ENCODE measurements around the gene GNAL. TPM values are rescaled to one million over a fixed set of nuclear protein-coding genes. Genes with fewer than 3 reads are reported as not detected.

The GNAL gene
- total RNA-seq, 2 donors from 2014 or later: 0.55 to 1.6 TPM

GRCh38 chr18:11811009-11811408 lies 121.9 kb downstream of the GNAL start:
- Mint-ChIP-seq H3K36me3 (ENCODE audit: insufficient read depth in 2 of 2) (no peaks in the 10 kb centered on the region), H3K9me3 (no peaks in the 10 kb centered on the region), H3K27ac (no peak overlapping the region), H3K4me1 (ENCODE audit: low read depth) (no peaks in the 10 kb centered on the region), H3K4me3 (no peak overlapping the region), H3K27me3 (ENCODE audit: low read depth) (no peaks in the 10 kb centered on the region)
- ATAC-seq (replicated peaks in 1 of 2) (no peak), DNase-seq (no peak)

DNA sequence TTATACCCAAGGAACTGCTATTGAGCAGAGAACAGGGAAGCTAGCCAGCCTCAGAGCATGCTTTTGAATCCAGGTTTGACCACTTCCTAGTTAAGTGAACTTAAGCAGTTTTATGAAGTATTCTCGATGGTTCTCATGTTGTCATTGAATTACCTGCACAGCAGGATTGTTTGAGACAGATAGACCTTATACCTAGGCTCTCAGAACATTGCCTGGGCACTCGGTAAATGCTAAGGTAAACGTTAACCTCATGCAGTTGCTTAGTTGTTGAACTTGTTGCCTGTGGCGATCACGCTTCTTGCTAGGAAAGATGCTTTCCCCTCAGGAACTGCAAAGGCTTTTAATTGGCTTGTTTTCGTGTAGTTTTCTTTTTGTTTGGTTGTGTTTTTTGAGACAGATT lies 128.2 kb downstream of the GNAL start:
- DNase-seq: no peak
- Mint-ChIP-seq H3K27me3 (ENCODE audit: low read depth) (no peaks in the 10 kb centered on the region), H3K4me3 (no peak overlapping the region), H3K27ac (no peak overlapping the region), H3K9me3 (no peaks in the 10 kb centered on the region), H3K36me3 (ENCODE audit: insufficient read depth in 2 of 2) (no peaks in the 10 kb centered on the region), H3K4me1 (ENCODE audit: low read depth) (no peaks in the 10 kb centered on the region)
- ATAC-seq (replicated peaks in 1 of 2): no peak

DNA sequence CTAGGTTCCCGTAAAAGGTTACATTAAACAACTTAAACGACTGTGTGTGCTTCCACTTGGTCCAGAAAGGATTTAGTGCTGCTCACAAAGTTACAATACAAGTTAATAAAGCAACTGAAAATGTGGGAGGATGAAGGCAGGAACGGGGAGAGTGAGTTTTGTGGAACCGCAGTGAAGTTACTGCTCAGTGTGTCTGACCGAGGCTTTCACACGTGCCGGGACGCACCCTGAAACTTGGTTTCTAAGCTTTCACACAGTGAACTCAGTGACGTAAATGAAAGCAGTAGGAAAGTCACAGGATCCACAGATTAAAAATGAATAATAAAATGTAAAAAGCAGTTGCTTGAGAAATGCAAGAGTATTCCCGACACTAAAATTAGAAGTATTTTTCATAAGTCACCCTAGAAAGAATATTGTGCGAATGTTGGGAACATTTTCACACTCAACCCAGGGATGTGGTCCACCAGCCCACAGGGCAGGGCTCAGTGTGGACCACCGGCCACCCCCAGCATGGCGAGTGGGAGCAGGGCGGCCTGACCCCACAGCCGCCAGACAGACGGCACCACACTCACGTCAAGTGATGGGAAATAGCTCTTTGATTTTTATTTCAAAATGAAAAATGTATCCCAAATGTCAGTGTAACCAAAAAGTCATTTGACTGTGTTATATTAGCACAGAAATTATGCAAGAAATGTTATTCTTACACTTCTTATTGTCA lies 129.6 kb downstream of the GNAL start:
- Mint-ChIP-seq H3K36me3 (ENCODE audit: insufficient read depth in 2 of 2) (no peaks in the 10 kb centered on the region), H3K4me3 (no peak overlapping the region), H3K27ac (no peak overlapping the region), H3K27me3 (ENCODE audit: low read depth) (no peaks in the 10 kb centered on the region), H3K9me3 (no peaks in the 10 kb centered on the region), H3K4me1 (ENCODE audit: low read depth) (no peaks in the 10 kb centered on the region)
- DNase-seq: no peak
- ATAC-seq (replicated peaks in 1 of 2): no peak

DNA sequence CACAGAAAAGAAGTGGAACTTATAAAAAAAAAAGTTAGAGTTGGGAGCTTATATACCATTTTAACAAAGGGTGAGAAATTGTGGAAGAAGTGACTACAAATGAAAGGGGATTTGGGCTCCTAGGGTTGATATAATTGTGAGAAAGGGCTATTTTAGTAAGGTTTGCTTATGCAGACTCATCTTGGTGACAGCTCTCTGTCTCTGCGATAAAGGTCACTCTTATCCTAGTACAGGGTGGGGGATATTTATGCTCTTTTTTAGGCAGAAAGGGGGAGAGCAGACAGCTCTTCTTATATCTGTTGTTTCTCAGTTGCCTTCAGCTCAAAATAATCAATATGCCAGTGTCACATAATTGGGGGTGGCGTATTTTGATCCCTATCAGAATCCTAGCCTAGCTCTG lies 130.9 kb downstream of the GNAL start:
- DNase-seq (no peak), ATAC-seq (replicated peaks in 1 of 2) (no peak)
- Mint-ChIP-seq H3K27ac (no peak overlapping the region), H3K4me1 (ENCODE audit: low read depth) (no peaks in the 10 kb centered on the region), H3K36me3 (ENCODE audit: insufficient read depth in 2 of 2) (no peaks in the 10 kb centered on the region), H3K9me3 (no peaks in the 10 kb centered on the region), H3K4me3 (no peak overlapping the region), H3K27me3 (ENCODE audit: low read depth) (no peaks in the 10 kb centered on the region)

DNA sequence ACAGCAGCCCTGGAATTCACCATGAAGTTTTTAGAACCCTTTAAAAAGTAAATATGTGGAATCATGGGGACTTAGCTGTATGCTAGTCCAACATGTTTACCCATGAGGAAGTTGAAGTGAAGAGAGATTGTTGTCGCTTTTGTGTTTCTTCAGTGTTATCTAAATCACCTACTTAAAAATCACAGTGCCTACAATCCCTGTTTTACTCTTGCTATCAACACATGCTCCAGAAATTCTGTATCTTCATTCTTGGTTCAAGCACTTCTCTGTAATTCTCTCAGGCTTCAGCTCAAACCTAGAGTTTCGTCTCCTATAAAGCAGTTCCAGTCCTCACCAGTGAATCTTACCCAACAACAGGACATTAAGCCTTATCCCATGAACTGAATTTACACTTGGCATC lies 131.6 kb downstream of the GNAL start:
- no peak overlapping the region for H3K4me3 Mint-ChIP-seq
- no peaks in the 10 kb centered on the region for H3K27me3 Mint-ChIP-seq (ENCODE audit: low read depth)
- no peaks in the 10 kb centered on the region for H3K9me3 Mint-ChIP-seq
- no peak for ATAC-seq (replicated peaks in 1 of 2)
- no peaks in the 10 kb centered on the region for H3K4me1 Mint-ChIP-seq (ENCODE audit: low read depth)
- H3K36me3 Mint-ChIP-seq (ENCODE audit: insufficient read depth in 2 of 2): no peaks in the 10 kb centered on the region
- DNase-seq: no peak
- no peak overlapping the region for H3K27ac Mint-ChIP-seq

GRCh38 chr18:11821208-11821607 lies 132.1 kb downstream of the GNAL start:
- DNase-seq: no peak
- H3K4me1 Mint-ChIP-seq (ENCODE audit: low read depth): no peaks in the 10 kb centered on the region
- no peak overlapping the region for H3K27ac Mint-ChIP-seq
- no peaks in the 10 kb centered on the region for H3K9me3 Mint-ChIP-seq
- H3K4me3 Mint-ChIP-seq: no peak overlapping the region
- no peak for ATAC-seq (replicated peaks in 1 of 2)
- H3K36me3 Mint-ChIP-seq (ENCODE audit: insufficient read depth in 2 of 2): no peaks in the 10 kb centered on the region
- H3K27me3 Mint-ChIP-seq (ENCODE audit: low read depth): no peaks in the 10 kb centered on the region

DNA sequence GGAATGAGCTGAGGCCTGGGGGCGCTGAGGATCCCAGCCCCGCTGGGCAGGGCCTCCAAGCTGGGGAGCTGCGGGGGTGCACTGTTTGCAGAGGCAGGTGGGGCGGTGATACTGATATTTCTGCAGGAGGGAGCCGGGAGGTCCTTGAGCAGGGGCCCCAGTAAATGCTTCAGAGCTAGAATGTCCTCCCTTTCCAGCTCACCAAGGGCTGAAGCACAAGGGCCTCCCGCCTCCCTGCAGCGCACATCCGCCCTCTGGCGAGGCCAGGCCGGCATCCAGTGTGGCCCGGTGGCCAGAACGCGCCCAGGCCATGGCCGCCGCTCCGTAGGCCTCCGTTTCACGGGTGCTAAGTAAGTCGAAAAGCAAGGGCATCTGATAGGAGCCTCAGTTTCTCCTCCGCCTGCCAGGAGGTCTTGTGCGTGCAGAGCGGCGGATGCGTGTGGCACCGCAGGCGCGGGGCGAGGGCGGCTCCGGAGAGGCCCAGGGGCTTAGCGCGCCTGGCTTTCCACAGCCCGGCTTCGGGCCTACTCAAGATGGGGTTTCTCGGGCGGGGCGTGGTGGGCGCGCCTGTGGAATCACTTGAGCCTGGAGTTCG lies 132.7 kb downstream of the GNAL start:
- no peak for ATAC-seq (replicated peaks in 1 of 2)
- H3K27ac Mint-ChIP-seq: no peak overlapping the region
- H3K4me1 Mint-ChIP-seq (ENCODE audit: low read depth): no peaks in the 10 kb centered on the region
- H3K36me3 Mint-ChIP-seq (ENCODE audit: insufficient read depth in 2 of 2): no peaks in the 10 kb centered on the region
- H3K9me3 Mint-ChIP-seq: no peaks in the 10 kb centered on the region
- no peak overlapping the region for H3K4me3 Mint-ChIP-seq
- H3K27me3 Mint-ChIP-seq (ENCODE audit: low read depth): no peaks in the 10 kb centered on the region
- DNase-seq: no peak

- Mint-ChIP-seq H3K27ac (no peak overlapping the region), H3K9me3 (no peaks in the 10 kb centered on the region), H3K4me1 (ENCODE audit: low read depth) (no peaks in the 10 kb centered on the region), H3K27me3 (ENCODE audit: low read depth) (no peaks in the 10 kb centered on the region), H3K36me3 (ENCODE audit: insufficient read depth in 2 of 2) (no peaks in the 10 kb centered on the region), H3K4me3 (no peak overlapping the region)
- ATAC-seq (replicated peaks in 1 of 2) (no peak), DNase-seq (no peak)
Measured at GRCh38 chr18:11823545-11823944, 134.5 kb downstream of the GNAL start.

- no peaks in the 10 kb centered on the region for H3K27me3 Mint-ChIP-seq (ENCODE audit: low read depth)
- ATAC-seq (replicated peaks in 1 of 2): no peak
Measured at GRCh38 chr18:11826836-11827235, 137.8 kb downstream of the GNAL start.

GRCh38 chr18:11828786-11829432 lies 139.8 kb downstream of the GNAL start:
- Mint-ChIP-seq H3K4me3 (no peak overlapping the region), H3K27me3 (ENCODE audit: low read depth) (no peaks in the 10 kb centered on the region), H3K4me1 (ENCODE audit: low read depth) (no peaks in the 10 kb centered on the region), H3K27ac (no peak overlapping the region), H3K36me3 (ENCODE audit: insufficient read depth in 2 of 2) (no peaks in the 10 kb centered on the region), H3K9me3 (no peaks in the 10 kb centered on the region)
- peak; percentile 51 to 61 for ATAC-seq (replicated peaks in 1 of 2)
- no peak for DNase-seq

More at GRCh38 chr18:11826836-11827235, 137.8 kb downstream of the GNAL start:
- no peak for DNase-seq
- no peak overlapping the region for H3K27ac Mint-ChIP-seq
- no peak overlapping the region for H3K4me3 Mint-ChIP-seq
- no peaks in the 10 kb centered on the region for H3K9me3 Mint-ChIP-seq
- H3K36me3 Mint-ChIP-seq (ENCODE audit: insufficient read depth in 2 of 2): no peaks in the 10 kb centered on the region
- H3K4me1 Mint-ChIP-seq (ENCODE audit: low read depth): no peaks in the 10 kb centered on the region

DNA sequence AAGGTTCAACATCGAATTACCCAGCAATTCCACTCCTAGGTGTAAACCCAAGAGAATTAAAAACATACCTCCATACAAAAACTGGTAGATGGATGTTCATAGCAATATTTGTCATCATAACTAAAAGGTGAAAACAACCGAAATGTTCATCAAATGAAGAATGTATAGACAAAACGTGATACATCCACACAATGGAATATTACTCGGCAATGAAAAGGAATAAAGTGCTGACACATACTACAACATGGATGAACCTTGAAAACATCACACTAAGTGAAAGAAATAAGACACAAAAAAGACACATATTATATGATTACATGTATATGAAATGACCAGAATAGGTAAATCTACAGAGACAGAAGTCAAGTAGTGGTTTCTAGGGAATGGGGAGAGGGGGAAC lies 141.5 kb downstream of the GNAL start:
- Mint-ChIP-seq H3K27ac (no peak overlapping the region), H3K27me3 (ENCODE audit: low read depth) (no peaks in the 10 kb centered on the region), H3K36me3 (ENCODE audit: insufficient read depth in 2 of 2) (no peaks in the 10 kb centered on the region), H3K4me1 (ENCODE audit: low read depth) (no peaks in the 10 kb centered on the region), H3K4me3 (no peak overlapping the region), H3K9me3 (no peaks in the 10 kb centered on the region)
- ATAC-seq (replicated peaks in 1 of 2): no peak
- DNase-seq: no peak

DNA sequence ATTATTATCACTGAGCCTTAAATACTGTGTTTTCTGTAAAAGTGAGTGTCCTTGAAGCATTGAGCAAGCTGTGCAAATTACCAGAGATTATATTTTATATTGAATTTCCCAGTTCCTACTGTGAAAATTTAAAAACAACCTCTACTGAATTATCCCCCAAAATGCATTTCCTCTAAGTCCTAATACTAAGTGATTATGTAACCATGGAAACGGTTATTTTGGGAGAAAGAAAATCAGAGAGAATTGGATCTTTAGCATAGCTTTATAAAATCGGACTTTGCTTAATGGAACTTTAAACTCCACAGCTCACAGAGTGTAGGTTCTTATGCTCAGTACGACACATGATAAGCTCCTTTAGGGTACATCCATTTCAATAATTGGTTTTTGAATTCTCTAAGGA lies 142.9 kb downstream of the GNAL start:
- DNase-seq: no peak
- H3K4me1 Mint-ChIP-seq (ENCODE audit: low read depth): no peaks in the 10 kb centered on the region
- no peak overlapping the region for H3K27ac Mint-ChIP-seq
- no peak overlapping the region for H3K4me3 Mint-ChIP-seq
- H3K27me3 Mint-ChIP-seq (ENCODE audit: low read depth): no peaks in the 10 kb centered on the region
- no peak for ATAC-seq (replicated peaks in 1 of 2)
- H3K9me3 Mint-ChIP-seq: no peaks in the 10 kb centered on the region
- H3K36me3 Mint-ChIP-seq (ENCODE audit: insufficient read depth in 2 of 2): no peaks in the 10 kb centered on the region

- no peaks in the 10 kb centered on the region for H3K4me1 Mint-ChIP-seq (ENCODE audit: low read depth)
- H3K9me3 Mint-ChIP-seq: no peaks in the 10 kb centered on the region
- no peak overlapping the region for H3K27ac Mint-ChIP-seq
- ATAC-seq (replicated peaks in 1 of 2): no peak
- no peaks in the 10 kb centered on the region for H3K36me3 Mint-ChIP-seq (ENCODE audit: insufficient read depth in 2 of 2)
- no peak for DNase-seq
- no peak overlapping the region for H3K4me3 Mint-ChIP-seq
- no peaks in the 10 kb centered on the region for H3K27me3 Mint-ChIP-seq (ENCODE audit: low read depth)
Measured at GRCh38 chr18:11834772-11835171, 145.7 kb downstream of the GNAL start.

DNA sequence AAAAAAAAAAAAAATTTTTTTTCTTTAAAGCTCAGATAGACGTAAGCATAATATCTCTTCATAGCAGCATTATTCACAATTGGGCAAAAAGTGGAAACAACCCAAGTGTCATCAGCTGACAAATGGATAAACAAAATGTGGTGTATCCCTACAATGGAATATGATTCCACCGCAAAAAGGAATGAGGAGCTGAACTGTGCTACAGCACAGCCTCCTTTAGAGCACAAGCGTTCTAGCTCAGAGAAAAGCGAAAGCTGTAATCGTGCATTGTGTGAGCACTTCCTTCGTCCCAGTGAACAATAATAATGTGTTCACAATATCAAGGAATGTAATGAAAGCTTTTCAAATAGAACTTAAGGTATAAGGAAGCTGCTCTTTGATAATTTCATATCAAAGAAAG lies 150.5 kb downstream of the GNAL start:
- Mint-ChIP-seq H3K27ac (no peak overlapping the region), H3K9me3 (no peaks in the 10 kb centered on the region), H3K4me1 (ENCODE audit: low read depth) (no peaks in the 10 kb centered on the region), H3K4me3 (no peak overlapping the region), H3K27me3 (ENCODE audit: low read depth) (no peaks in the 10 kb centered on the region), H3K36me3 (ENCODE audit: insufficient read depth in 2 of 2) (no peaks in the 10 kb centered on the region)
- ATAC-seq (replicated peaks in 1 of 2) (no peak), DNase-seq (no peak)

Measured in activated T-cell treated with anti-CD3 and anti-CD28 coated beads, Interleukin-2, amount 50 U/mL, for 72 hours (primary cell).